Motor neuron (in vitro differentiated cells): Measurements from ENCODE around the gene CDH4. TPM values are rescaled to one million over a fixed set of nuclear protein-coding genes. Genes with fewer than 3 reads are reported as not detected.

Source experiments
- ATAC-seq, 8 experiments: fragments of 200-7000 bp; cut with Tn5 transposase; replicated peaks in 6 of 8; 2 replicates each; pipeline ENCODE4 v1.8.0; 2021; ENCODE audit warnings: mild to moderate bottlenecking in 8 of 8, moderate library complexity in 8 of 8
- H3K27ac ChIP-seq, 2 donors: fragments of 250-450 bp; sonication (Bioruptor Pico); 2 replicates each; pipeline ENCODE4 v1.9.0; 2021; ENCODE audit warnings: antibody characterized with exemption in 2 of 2, mild to moderate bottlenecking in 2 of 2, moderate library complexity in 1 of 2
- H3K4me1 ChIP-seq, 2 donors: fragments of 250-450 bp; sonication (Bioruptor Pico); replicated peaks in 1 of 2; 2 replicates each; pipeline ENCODE4 v1.6.1; 2021; ENCODE audit warnings: antibody characterized with exemption in 2 of 2, mild to moderate bottlenecking in 2 of 2, moderate library complexity in 1 of 2
- H3K4me3 ChIP-seq, 5 donors: fragments of 250-450 bp; sonication (Bioruptor Pico); 2 replicates each; pipeline ENCODE4 v1.9.0; 2021; ENCODE audit warnings: antibody characterized with exemption in 5 of 5, mild to moderate bottlenecking in 5 of 5, moderate library complexity in 4 of 5
- WGBS, 10 experiments: fragments of 450-650 bp; shearing (Covaris generic); methylation state at CpG; one replicate each; pipeline ENCODE4 v1.0.0; 2022; 5-methylcytosine and 5-hydroxymethylcytosine counted together
- in situ Hi-C, 9 experiments: fragments of 400-800 bp; cut with MboI; loops; one replicate each; pipeline ENCODE4 v1.15.0; 2021; ENCODE audit warnings: low sequenced_read_pairs in 9 of 9, low pct_unique_long_range_greater_than_20kb in 2 of 9; ENCODE audit not compliant: unreplicated experiment in 9 of 9
- total RNA-seq, 8 experiments: library from RNA; unstranded; fragments of 300-600 nt; gene quantifications; 2 replicates each; pipeline versions ENCODE4 v1.2.3 to v1.2.4, GENCODE V29; 2022

The CDH4 gene
- total RNA-seq, 8 experiments from 2014 or later = 2.4 to 41.6 (median 12.9) TPM

DNA sequence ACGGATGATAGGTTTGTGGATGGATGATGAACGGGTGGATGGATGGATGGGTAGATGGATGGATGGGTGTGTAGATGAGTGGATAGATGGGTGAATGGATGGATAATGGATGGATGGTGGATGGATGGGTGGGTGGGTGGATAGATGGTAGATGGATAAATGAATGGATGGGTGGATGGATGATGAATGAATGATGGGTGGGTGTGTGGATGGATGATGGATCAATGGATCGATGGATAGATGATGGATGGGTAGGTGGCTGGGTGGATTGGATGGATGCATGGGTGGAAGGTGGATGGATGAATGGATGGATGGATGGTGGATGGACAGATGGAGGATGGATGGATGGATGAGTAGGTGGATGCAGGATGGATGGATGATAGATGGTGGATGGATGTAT, 419.5 kb downstream of the CDH4 start:
- peaks cover 34 to 46% of the 10 kb centered on the region in 2 donors for H3K4me1 ChIP-seq
- WGBS, 10 experiments = 13 to 100% (median 94%) methylated on average over 1 to 3 of the region's 3 CpGs; no CpG with 5 or more reads in 1 of the 10 experiments

GRCh38 chr20:61673152-61673847, 421.2 kb downstream of the CDH4 start:
- peak in 5 of 8 experiments; percentile 72 to 89 (median 83) for ATAC-seq
- in situ Hi-C loops = no loop called here
- Histone ChIP-seq H3K4me3 (no peak overlapping the region), H3K27ac (peak overlapping the region; percentile 15 to 59), H3K4me1 (peaks cover 25 to 31% of the 10 kb centered on the region in 2 donors)
- WGBS, 10 experiments = 12 to 76% (median 58%) methylated on average over 3 to 14 of the region's 17 CpGs; no CpG with 5 or more reads in 1 of the 10 experiments

More for the DNA sequence above, 419.5 kb downstream of the CDH4 start:
- H3K27ac ChIP-seq = no peak overlapping the region
- H3K4me3 ChIP-seq = no peak overlapping the region
- in situ Hi-C loops = no loop called here
- no peak for ATAC-seq

DNA sequence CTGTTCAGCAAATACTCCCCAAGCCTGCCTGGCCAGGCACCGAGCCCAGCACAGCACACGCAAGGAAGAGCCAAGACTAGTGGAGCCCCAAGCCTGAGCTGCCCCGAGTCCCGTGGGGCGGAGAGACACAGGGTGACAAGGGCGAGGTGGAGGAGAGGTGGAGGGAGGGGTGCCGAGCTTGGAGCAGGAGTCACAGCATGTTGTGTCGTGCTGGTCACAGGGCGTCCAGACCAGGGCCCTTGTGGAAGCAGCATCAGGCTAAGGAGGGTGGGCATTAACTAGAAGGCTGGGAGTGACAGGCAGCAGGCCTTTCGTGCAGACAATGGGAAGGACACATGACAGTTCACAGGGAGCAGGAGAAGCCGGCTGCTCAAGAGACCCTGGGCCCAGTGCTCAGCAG, 422.1 kb downstream of the CDH4 start:
- in situ Hi-C loops = no loop called here
- 0 to 81% (median 74%) methylated on average over 2 to 8 of the region's 11 CpGs; no CpG with 5 or more reads in 4 of the 10 experiments for WGBS, 10 experiments
- peaks cover 25 to 27% of the 10 kb centered on the region in 2 donors for H3K4me1 ChIP-seq
- H3K27ac ChIP-seq = peak overlapping the region; percentile 4 to 15
- H3K4me3 ChIP-seq = no peak overlapping the region
- ATAC-seq = peak in 5 of 8 experiments; percentile 21 to 71 (median 69)

DNA sequence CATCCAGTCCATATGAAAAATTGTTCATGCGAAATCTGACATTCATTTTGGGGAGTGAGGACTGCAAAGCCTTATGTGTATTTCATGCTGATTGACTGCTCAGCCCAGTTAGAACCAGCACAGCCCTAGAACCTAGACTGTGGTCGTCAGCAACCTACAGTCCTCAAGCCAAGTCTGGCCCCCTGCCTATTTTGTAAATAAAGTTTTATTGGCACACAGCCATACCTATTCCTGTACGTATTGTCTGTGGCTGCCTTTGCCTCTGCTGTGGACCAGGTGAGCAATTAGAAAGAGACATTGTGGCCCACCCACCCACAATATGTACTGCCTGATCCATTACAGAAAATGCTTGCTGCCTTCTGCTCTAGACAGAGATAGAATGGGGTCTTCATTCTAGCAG, 422.6 kb downstream of the CDH4 start:
- in situ Hi-C loops = no loop called here
- ATAC-seq = no peak
- peaks cover 25 to 27% of the 10 kb centered on the region in 2 donors for H3K4me1 ChIP-seq
- H3K27ac ChIP-seq = no peak overlapping the region
- 0 to 96% (median 83%) methylated on average over 1 to 2 of the region's 3 CpGs; no CpG with 5 or more reads in 5 of the 10 experiments for WGBS, 10 experiments
- no peak overlapping the region for H3K4me3 ChIP-seq

- in situ Hi-C loops = no loop called here
- no peak for ATAC-seq
- 0 to 50% (median 42%) methylated on average over 1 to 2 of the region's 2 CpGs; no CpG with 5 or more reads in 1 of the 10 experiments for WGBS, 10 experiments
- no peak overlapping the region for H3K27ac ChIP-seq
- H3K4me1 ChIP-seq = peaks cover 24 to 32% of the 10 kb centered on the region in 2 donors
- H3K4me3 ChIP-seq = no peak overlapping the region
Observed at GRCh38 chr20:61677928-61678327, 425.9 kb downstream of the CDH4 start.

DNA sequence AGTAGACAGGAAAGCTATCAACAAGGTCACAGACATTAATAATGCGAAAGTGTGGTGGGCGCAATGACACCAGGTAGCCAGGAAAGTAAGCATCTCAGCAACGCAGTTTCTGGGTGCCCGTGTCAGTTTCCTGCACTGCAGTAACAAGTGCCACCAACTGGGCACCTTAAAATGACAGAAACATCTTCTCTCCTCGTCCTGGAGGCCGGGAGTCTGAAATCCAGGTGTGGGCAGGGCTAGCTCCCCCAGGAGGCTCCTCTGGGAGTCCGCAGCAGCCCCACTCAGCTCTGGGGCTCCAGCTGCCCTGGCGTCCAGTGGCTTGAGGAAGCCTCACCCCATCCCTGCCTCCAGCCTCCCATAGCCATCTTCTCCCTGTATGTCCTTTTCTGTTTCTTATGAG, 426.4 kb downstream of the CDH4 start:
- no peak for ATAC-seq
- peaks cover 19 to 29% of the 10 kb centered on the region in 2 donors for H3K4me1 ChIP-seq
- H3K27ac ChIP-seq = no peak overlapping the region
- WGBS, 10 experiments = 20 to 100% (median 91%) methylated on average over 2 to 5 of the region's 8 CpGs
- in situ Hi-C loops = no loop called here
- H3K4me3 ChIP-seq = no peak overlapping the region

GRCh38 chr20:61679473-61679872, 427.4 kb downstream of the CDH4 start:
- ATAC-seq = no peak
- no peak overlapping the region for H3K4me3 ChIP-seq
- no peak overlapping the region for H3K27ac ChIP-seq
- in situ Hi-C loops = no loop called here
- peaks cover 15 to 24% of the 10 kb centered on the region in 2 donors for H3K4me1 ChIP-seq
- WGBS, 10 experiments = 89 to 100% methylated on average over 1 to 5 of the region's 10 CpGs; no CpG with 5 or more reads in 8 of the 10 experiments

GRCh38 chr20:61680096-61680495, 428.0 kb downstream of the CDH4 start:
- in situ Hi-C loops = no loop called here
- ATAC-seq = no peak
- Histone ChIP-seq H3K4me1 (peaks cover 20 to 27% of the 10 kb centered on the region in 2 donors), H3K27ac (no peak overlapping the region), H3K4me3 (no peak overlapping the region)
- WGBS, 10 experiments = 28 to 100% (median 68%) methylated on average over 2 to 3 of the region's 7 CpGs; no CpG with 5 or more reads in 7 of the 10 experiments

- Histone ChIP-seq H3K4me1 (peaks cover 23 to 30% of the 10 kb centered on the region in 2 donors), H3K4me3 (no peak overlapping the region), H3K27ac (no peak overlapping the region)
- ATAC-seq = no peak
- 0 to 100% (median 84%) methylated on average over 1 to 4 of the region's 5 CpGs for WGBS, 10 experiments
- in situ Hi-C loops = no loop called here
Observed at GRCh38 chr20:61682114-61682995, 430.3 kb downstream of the CDH4 start.

GRCh38 chr20:61682996-61683681, 431.1 kb downstream of the CDH4 start:
- 5 to 100% (median 72%) methylated on average over 1 to 11 of the region's 20 CpGs for WGBS, 10 experiments
- peak in 2 of 8 experiments; percentile 19 to 34 for ATAC-seq
- in situ Hi-C loops = no loop called here

GRCh38 chr20:61683721-61684120, 431.7 kb downstream of the CDH4 start:
- Histone ChIP-seq H3K4me1 (peaks cover 29 to 30% of the 10 kb centered on the region in 2 donors), H3K27ac (no peak overlapping the region), H3K4me3 (no peak overlapping the region)
- in situ Hi-C loops = no loop called here
- 0 to 80% (median 56%) methylated on average over 1 to 6 of the region's 6 CpGs; no CpG with 5 or more reads in 5 of the 10 experiments for WGBS, 10 experiments
- peak in 5 of 8 experiments; percentile 64 to 84 (median 73) for ATAC-seq

More at GRCh38 chr20:61682996-61683681, 431.1 kb downstream of the CDH4 start:
- Histone ChIP-seq H3K27ac (no peak overlapping the region), H3K4me3 (no peak overlapping the region), H3K4me1 (peaks cover 26 to 30% of the 10 kb centered on the region in 2 donors)

DNA sequence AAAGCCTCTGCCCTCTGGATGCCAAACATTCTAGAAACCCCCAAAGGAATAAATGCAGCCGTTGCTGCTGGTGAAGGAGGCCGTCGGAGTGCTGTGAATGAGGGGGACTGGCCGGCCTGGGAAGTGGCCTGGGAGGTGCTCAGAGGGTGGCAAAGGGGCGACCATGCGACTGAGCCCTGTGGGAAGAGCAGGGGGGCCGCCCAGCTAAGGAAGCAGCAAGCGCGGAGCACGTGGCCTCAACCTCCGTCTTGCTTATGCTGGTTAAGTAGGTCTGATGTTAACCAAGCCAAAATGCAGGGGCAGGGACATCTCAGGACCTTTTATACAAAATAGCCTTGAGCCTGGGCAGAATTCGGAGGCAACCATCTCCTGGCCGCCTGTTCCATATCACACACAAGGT, 432.1 kb downstream of the CDH4 start:
- in situ Hi-C loops = no loop called here
- 40 to 89% (median 73%) methylated on average over 1 to 3 of the region's 13 CpGs; no CpG with 5 or more reads in 3 of the 10 experiments for WGBS, 10 experiments
- H3K4me3 ChIP-seq = no peak overlapping the region
- peaks cover 29 to 30% of the 10 kb centered on the region in 2 donors for H3K4me1 ChIP-seq
- no peak for ATAC-seq
- H3K27ac ChIP-seq = no peak overlapping the region
